Measurements from ENCODE around the gene VPS54.

The VPS54 gene

DNA sequence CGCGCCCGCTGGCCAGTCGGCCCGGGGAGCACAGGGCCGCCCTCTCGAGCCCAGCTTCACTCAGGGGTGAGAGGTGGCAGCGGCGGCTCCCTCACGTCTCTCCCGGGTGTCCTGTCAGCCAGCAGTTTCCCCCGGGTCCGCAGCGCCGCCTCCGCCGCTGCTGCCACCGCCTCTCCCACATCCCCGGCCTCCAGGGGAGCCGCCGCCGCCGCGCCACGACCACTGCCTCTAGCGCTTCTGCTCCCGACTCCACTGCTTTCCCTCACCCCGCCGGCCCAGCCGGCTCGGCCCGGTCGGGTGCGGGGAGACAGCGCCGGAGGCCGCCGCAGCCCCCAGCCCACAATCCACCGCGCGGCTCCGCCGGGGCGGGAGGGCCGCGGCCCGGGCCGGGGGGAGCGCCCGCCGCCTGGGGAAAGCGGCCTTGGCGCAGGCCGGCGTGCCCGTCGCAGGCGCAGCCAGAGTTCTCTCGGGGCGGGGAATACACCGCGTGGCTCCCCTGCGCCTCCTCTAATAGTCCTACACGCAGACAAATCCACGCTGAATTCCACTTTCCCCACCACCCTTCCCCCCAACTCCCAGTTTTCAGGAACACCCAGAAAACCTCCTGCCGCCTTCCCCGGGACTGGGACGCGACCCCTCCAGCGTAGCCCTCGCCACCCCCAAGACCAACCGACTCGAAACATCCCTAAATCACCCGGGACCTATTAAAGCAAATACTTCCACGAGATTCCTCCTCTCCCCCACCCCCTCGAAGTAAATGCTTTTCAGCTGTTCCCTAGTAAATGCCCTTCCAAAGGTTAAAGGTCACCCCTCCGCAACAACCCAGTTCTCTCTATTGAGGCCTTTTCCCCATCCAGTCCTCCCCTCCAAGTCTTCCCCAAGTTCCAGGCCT lies at the start of gene VPS54:
Gene VPS54 (minus strand): TSS at position 346 of the 892 bp plus-strand sequence. CDS start 35,429 bp downstream, outside the sequence.
- H3K27ac ChIP-seq, result peak within 1 kb of the TSS; percentile 85
- peak; percentile 23; the same call in 1 of the 2 replicates for TF ChIP-seq ZFX (IDR thresholded peaks at IDR 0.05; ENCODE audit: borderline replicate concordance)
- peak; percentile 20 for TF ChIP-seq CTCF (IDR thresholded peaks at IDR 0.05)

- no peak overlapping the region for H3K27ac ChIP-seq
- TF ChIP-seq ZFX (IDR thresholded peaks at IDR 0.05; ENCODE audit: borderline replicate concordance), result no peak
- no peak for TF ChIP-seq CTCF (IDR thresholded peaks at IDR 0.05)
These were observed 48.1 kb upstream of the VPS54 start for GRCh38 chr2:64067326-64067725.

GRCh38 chr2:64065516-64065915 lies 46.3 kb upstream of the VPS54 start:
- TF ChIP-seq ZFX (IDR thresholded peaks at IDR 0.05; ENCODE audit: borderline replicate concordance) (no peak), CTCF (IDR thresholded peaks at IDR 0.05) (no peak)
- H3K27ac ChIP-seq, result no peak overlapping the region

GRCh38 chr2:64063924-64064331 lies 44.7 kb upstream of the VPS54 start:
- peak overlapping the region; percentile 56 for H3K27ac ChIP-seq
- TF ChIP-seq ZFX (IDR thresholded peaks at IDR 0.05; ENCODE audit: borderline replicate concordance), result no peak

DNA sequence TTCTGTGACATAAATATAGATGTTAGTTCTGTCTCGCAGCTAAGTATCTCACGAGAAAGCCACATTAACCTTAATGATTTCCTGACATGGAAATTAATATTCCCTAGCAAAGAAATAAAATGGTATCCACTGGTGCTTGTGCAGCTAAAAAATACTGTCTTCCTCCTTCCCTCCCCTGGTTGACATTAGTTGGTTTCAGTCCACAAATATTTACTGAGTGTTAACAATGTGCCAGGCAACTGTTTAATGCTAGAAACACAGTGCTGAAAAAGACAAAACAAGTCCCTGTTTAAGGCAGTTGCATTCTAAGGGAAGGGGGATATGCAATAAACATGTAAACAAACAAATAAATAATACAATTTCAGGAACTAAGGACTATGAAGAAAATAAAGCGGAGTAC lies 44.2 kb upstream of the VPS54 start:
- peak overlapping the region; percentile 56 for H3K27ac ChIP-seq
- TF ChIP-seq CTCF (IDR thresholded peaks at IDR 0.05) (no peak), ZFX (IDR thresholded peaks at IDR 0.05; ENCODE audit: borderline replicate concordance) (no peak)

GRCh38 chr2:64062840-64063239 lies 43.6 kb upstream of the VPS54 start:
- TF ChIP-seq ZFX (IDR thresholded peaks at IDR 0.05; ENCODE audit: borderline replicate concordance), result no peak
- TF ChIP-seq CTCF (IDR thresholded peaks at IDR 0.05), result no peak
- peak overlapping the region; percentile 56 for H3K27ac ChIP-seq

GRCh38 chr2:64059270-64059669 lies 40.0 kb upstream of the VPS54 start:
- no peak overlapping the region for H3K27ac ChIP-seq
- TF ChIP-seq ZFX (IDR thresholded peaks at IDR 0.05; ENCODE audit: borderline replicate concordance) (no peak), CTCF (IDR thresholded peaks at IDR 0.05) (no peak)
